ENCODE results near the gene PTCD3.

Gene PTCD3

GRCh38 chr2:86160156-86160952 is 54.3 kb downstream of the PTCD3 start:
- TF ChIP-seq CTCF (conservative IDR thresholded peaks at IDR 0.05; ENCODE audit: low read depth, low read length): no peak
- no peak overlapping the region for H3K4me2 ChIP-seq
- H3K4me1 ChIP-seq (ENCODE audit: low read depth, poor library complexity, severe bottlenecking): no peaks in the 10 kb centered on the region
- H3K27me3 ChIP-seq (ENCODE audit: insufficient read depth, low read depth): no peaks in the 10 kb centered on the region
- H3K9ac ChIP-seq: no peak overlapping the region
- H2AFZ ChIP-seq (ENCODE audit: low read depth): no peak overlapping the region
- no peaks in the 10 kb centered on the region for H4K20me1 ChIP-seq (ENCODE audit: insufficient read depth)
- no peak overlapping the region for H3K4me3 ChIP-seq (IDR thresholded peaks at IDR 0.05; ENCODE audit: insufficient read depth, low read depth, low read length)
- no peak overlapping the region for H3K27ac ChIP-seq
- no peaks in the 10 kb centered on the region for H3K79me2 ChIP-seq (ENCODE audit: insufficient read depth, low read depth)
- H3K36me3 ChIP-seq (ENCODE audit: insufficient read depth): peaks cover 17% of the 10 kb centered on the region; the same call in 1 of the 2 replicates

GRCh38 chr2:86170449-86170848 is 64.4 kb downstream of the PTCD3 start:
- no peak overlapping the region for H3K4me3 ChIP-seq (IDR thresholded peaks at IDR 0.05; ENCODE audit: insufficient read depth, low read depth, low read length)
- H3K36me3 ChIP-seq (ENCODE audit: insufficient read depth): peaks cover 16% of the 10 kb centered on the region; the same call in 1 of the 2 replicates
- H3K9ac ChIP-seq: no peak overlapping the region
- H3K27ac ChIP-seq: no peak overlapping the region
- no peaks in the 10 kb centered on the region for H3K79me2 ChIP-seq (ENCODE audit: insufficient read depth, low read depth)
- H4K20me1 ChIP-seq (ENCODE audit: insufficient read depth): peaks cover 8% of the 10 kb centered on the region; the same call in 1 of the 2 replicates
- no peak for TF ChIP-seq CTCF (conservative IDR thresholded peaks at IDR 0.05; ENCODE audit: low read depth, low read length)
- H2AFZ ChIP-seq (ENCODE audit: low read depth): no peak overlapping the region
- no peaks in the 10 kb centered on the region for H3K4me1 ChIP-seq (ENCODE audit: low read depth, poor library complexity, severe bottlenecking)
- no peak overlapping the region for H3K4me2 ChIP-seq
- no peaks in the 10 kb centered on the region for H3K27me3 ChIP-seq (ENCODE audit: insufficient read depth, low read depth)

GRCh38 chr2:86171295-86171694 is 65.3 kb downstream of the PTCD3 start:
- Histone ChIP-seq H3K27me3 (ENCODE audit: insufficient read depth, low read depth) (no peaks in the 10 kb centered on the region), H3K27ac (no peak overlapping the region), H3K4me2 (no peak overlapping the region), H3K4me3 (IDR thresholded peaks at IDR 0.05; ENCODE audit: insufficient read depth, low read depth, low read length) (no peak overlapping the region), H2AFZ (ENCODE audit: low read depth) (no peak overlapping the region), H3K79me2 (ENCODE audit: insufficient read depth, low read depth) (no peaks in the 10 kb centered on the region), H4K20me1 (ENCODE audit: insufficient read depth) (peaks cover 15% of the 10 kb centered on the region; the same call in 1 of the 2 replicates), H3K4me1 (ENCODE audit: low read depth, poor library complexity, severe bottlenecking) (no peaks in the 10 kb centered on the region), H3K9ac (no peak overlapping the region), H3K36me3 (ENCODE audit: insufficient read depth) (peaks cover 12% of the 10 kb centered on the region; the same call in 1 of the 2 replicates)
- no peak for TF ChIP-seq CTCF (conservative IDR thresholded peaks at IDR 0.05; ENCODE audit: low read depth, low read length)

GRCh38 chr2:86172610-86173009 is 66.6 kb downstream of the PTCD3 start:
- Histone ChIP-seq H3K4me2 (no peak overlapping the region), H3K27me3 (ENCODE audit: insufficient read depth, low read depth) (no peaks in the 10 kb centered on the region), H3K9ac (no peak overlapping the region), H3K27ac (no peak overlapping the region), H3K79me2 (ENCODE audit: insufficient read depth, low read depth) (no peaks in the 10 kb centered on the region), H4K20me1 (ENCODE audit: insufficient read depth) (peaks cover 15% of the 10 kb centered on the region; the same call in 1 of the 2 replicates), H3K36me3 (ENCODE audit: insufficient read depth) (peaks cover 13% of the 10 kb centered on the region; the same call in 1 of the 2 replicates), H3K4me1 (ENCODE audit: low read depth, poor library complexity, severe bottlenecking) (no peaks in the 10 kb centered on the region), H3K4me3 (IDR thresholded peaks at IDR 0.05; ENCODE audit: insufficient read depth, low read depth, low read length) (no peak overlapping the region), H2AFZ (ENCODE audit: low read depth) (no peak overlapping the region)
- TF ChIP-seq CTCF (conservative IDR thresholded peaks at IDR 0.05; ENCODE audit: low read depth, low read length): no peak

All from KMS-11 (cell line).